Retinal pigment epithelial cell (primary cell): Measurements from ENCODE around the gene BOD1L1.

ENCODE experiments used
- DNase-seq: peaks from one replicate; pipeline ENCODE4 v3.0.0-alpha.2; 2010; ENCODE audit warnings: low read depth
- H3K4me3 ChIP-seq: 2 replicates; pipeline ENCODE4 v1.5.1; 2011; ENCODE audit warnings: mild to moderate bottlenecking, low read length, control low read depth, moderate library complexity
- TF ChIP-seq, protein P1 (sequence below): conservative IDR thresholded peaks from 2 replicates; pipeline ENCODE4 v1.5.1; 2011; ENCODE audit warnings: low read depth, low read length, control low read depth, inconsistent platforms

The BOD1L1 gene

DNA sequence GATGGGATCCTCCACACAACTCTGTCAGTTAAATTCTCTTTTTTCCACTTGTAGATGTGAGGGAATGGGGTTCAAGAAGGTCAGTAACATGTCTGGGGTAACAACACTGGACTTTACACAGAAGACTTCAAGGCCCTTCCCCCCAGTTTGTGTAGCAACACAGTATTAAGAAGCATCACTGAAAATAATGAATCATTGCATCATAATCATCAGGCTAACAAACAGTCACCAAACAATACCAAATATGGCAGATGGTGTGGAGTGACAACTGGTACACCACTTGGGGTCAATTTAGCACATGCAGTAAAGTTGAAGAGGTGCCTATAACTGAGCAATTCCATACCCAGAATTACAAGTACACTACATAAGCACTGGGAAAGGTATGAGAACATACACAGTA lies 38.6 kb downstream of the BOD1L1 start:
- DNase-seq: no peak
- no peak overlapping the region for H3K4me3 ChIP-seq
- TF ChIP-seq, protein P1, sequence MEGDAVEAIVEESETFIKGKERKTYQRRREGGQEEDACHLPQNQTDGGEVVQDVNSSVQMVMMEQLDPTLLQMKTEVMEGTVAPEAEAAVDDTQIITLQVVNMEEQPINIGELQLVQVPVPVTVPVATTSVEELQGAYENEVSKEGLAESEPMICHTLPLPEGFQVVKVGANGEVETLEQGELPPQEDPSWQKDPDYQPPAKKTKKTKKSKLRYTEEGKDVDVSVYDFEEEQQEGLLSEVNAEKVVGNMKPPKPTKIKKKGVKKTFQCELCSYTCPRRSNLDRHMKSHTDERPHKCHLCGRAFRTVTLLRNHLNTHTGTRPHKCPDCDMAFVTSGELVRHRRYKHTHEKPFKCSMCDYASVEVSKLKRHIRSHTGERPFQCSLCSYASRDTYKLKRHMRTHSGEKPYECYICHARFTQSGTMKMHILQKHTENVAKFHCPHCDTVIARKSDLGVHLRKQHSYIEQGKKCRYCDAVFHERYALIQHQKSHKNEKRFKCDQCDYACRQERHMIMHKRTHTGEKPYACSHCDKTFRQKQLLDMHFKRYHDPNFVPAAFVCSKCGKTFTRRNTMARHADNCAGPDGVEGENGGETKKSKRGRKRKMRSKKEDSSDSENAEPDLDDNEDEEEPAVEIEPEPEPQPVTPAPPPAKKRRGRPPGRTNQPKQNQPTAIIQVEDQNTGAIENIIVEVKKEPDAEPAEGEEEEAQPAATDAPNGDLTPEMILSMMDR: no peak

GRCh38 chr4:13584481-13584880 lies 43.0 kb downstream of the BOD1L1 start:
- TF ChIP-seq, protein P1: no peak
- DNase-seq: no peak
- H3K4me3 ChIP-seq: no peak overlapping the region

- no peak overlapping the region for H3K4me3 ChIP-seq
- TF ChIP-seq, protein P1: no peak
- DNase-seq: no peak
Measured at GRCh38 chr4:13580036-13580435, 47.5 kb downstream of the BOD1L1 start.

- no peak for DNase-seq
- no peak overlapping the region for H3K4me3 ChIP-seq
- TF ChIP-seq, protein P1: no peak
Measured at GRCh38 chr4:13577660-13578059, 49.9 kb downstream of the BOD1L1 start.

DNA sequence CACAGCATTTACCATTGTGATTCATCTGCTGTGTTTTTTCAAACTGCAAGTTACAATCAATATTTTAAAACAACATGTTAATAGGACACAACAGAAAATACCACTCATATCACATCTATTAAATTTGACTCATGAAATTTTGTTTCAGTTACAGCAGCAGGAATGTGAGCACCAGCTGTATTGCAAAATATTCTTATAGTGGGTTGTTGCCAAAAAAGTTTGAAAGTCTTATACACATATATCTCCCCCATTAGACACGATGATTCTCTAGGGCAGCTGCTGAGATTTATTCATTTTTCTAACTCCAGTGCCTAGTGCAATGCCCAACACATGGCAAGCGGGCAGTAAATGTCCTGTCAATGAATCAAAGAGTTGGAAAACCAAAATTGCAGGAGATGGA lies 56.6 kb downstream of the BOD1L1 start:
- DNase-seq: no peak
- TF ChIP-seq, protein P1: no peak
- no peak overlapping the region for H3K4me3 ChIP-seq

DNA sequence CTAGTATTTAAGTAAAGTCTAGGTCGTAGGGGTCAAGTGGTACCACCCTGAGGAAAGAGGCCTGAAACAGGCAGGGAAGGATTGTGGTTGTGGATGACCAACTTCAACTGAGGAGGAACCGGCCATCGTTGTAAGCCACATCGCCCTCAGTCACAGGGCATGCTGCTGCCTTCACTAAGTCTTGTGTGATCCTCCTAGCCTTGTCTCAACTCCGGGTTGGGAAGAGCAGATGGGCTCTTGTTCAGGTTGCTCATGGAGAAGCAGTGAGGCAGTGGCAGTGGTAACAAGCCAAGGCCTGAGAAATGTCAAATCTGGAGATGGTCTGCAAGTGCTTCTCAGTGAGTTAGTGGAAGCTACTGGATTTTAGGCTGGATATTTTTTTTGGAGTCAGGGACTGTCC lies 60.4 kb downstream of the BOD1L1 start:
- no peak overlapping the region for H3K4me3 ChIP-seq
- no peak for DNase-seq
- TF ChIP-seq, protein P1: no peak

- TF ChIP-seq, protein P1: no peak
- DNase-seq: no peak
- no peak overlapping the region for H3K4me3 ChIP-seq
Measured at GRCh38 chr4:13562876-13563275, 64.6 kb downstream of the BOD1L1 start.
